SHP77 treated with DMSO at 0.1 percent for 48 hours (cell line): ENCODE data around the gene GPD1L.

Experiments used
- DNase-seq: peaks from one replicate; lab custom pipeline; 2025; lab: John Stamatoyannopoulos, UW

GPD1L gene

GRCh38 chr3:32137870-32138269 lies 31.4 kb downstream of the GPD1L start:
- DNase-seq: no peak

DNA sequence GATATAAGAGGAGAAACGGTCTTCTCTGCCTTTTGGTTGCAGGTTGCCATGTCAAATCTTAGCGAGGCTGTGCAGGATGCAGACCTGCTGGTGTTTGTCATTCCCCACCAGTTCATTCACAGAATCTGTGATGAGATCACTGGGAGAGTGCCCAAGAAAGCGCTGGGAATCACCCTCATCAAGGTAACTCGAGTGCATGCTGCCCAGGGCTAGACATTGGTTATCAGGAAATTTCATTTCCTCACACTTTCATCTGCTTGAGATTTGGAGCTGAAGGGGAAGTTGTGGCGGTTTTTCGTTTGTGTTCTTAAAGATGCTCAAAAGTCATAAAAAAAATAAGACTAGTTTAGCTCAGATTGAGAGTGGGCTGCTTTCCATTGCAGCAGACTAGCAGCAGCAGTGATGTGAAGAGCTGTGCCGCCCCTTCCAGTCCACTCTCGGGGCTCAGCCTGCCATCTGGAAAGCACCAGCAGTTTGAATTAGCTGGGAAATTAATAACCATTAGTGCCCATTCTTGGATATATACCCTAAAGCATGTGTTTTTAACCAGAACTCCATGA lies 32.2 kb downstream of the GPD1L start:
- no peak for DNase-seq

DNA sequence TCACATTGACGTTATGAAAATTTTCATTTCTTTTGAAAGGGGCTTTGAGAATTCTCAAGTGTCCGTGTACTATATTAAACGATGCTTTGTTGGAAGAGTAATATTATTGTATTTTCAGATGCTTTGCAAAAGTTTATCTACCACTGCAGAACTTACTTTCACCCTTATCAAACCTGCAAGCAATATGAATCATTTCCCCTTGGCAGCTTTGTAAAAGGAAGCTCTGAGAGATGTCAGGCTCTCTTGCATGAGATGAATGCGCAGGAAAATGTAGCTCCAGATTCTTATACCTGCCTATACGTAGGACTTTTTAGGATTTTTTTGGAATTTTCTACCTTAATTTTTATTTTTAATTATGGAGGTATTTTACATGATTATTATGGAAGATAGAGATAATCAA lies 34.5 kb downstream of the GPD1L start:
- DNase-seq: no peak

DNA sequence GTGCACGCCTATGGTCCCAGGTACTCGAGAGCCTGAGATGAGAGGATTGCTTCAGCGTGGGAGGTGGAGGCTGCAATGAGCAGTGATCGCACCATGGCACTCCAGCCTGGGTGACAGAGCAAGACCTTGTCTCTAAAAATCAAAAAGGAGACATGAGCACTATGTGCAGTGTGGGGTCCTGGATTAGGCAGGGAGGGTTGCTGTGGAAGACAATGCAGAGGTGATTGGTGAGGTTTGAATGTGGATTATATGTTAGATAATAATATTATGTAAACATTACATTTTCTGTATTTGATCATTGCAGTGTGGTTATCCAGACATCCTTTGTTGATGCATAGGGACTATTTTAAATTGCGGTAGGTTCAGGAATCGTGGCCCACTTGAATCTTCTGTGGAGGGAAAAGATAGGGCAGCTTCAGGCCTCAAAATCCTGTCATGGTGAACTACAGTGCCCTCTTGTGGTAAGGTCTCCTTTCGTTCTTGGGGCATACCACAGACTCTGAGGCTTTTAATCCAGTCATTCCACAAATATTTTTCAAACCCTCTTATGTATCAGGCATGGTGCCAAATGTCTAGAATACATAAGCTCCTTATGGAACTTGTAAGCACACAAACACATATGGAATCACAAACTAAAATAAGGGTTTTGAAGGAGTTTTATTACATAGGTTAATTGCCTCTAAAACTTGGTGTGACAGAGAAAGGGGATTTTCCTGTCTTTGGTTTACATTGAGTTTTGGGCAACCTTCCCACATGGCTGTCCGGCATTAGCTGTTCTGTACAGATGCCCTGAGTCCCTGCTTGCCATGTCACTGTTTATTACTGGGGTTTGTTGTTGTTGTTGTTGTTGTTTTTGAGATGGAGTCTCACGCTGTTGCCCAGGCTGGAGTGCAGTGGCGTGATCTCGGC lies 37.7 kb downstream of the GPD1L start:
- peak; percentile 35 for DNase-seq

- DNase-seq: no peak
Observed at GRCh38 chr3:32146746-32147211, 40.4 kb downstream of the GPD1L start.

DNA sequence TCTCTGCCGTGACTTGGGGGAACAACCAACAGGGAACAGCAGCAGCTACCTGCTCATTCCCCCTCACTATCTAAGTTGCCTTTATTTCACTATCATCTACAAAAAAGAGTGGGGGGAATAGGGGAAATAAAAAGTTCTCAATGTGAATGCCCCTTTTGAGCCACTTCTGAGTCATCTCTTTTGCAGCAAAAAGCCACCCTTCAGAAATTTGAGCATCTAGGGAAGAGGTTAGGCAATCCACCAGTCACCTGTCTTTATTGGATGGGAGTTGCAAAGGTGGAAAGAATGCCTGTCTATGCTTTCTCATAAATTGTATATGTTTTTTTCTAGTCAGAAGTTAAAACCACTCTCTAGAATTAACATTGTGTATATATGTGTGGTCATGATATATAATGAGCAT lies 41.1 kb downstream of the GPD1L start:
- no peak for DNase-seq

- no peak for DNase-seq
Observed at GRCh38 chr3:32147933-32148332, 41.5 kb downstream of the GPD1L start.

- no peak for DNase-seq
Observed at GRCh38 chr3:32148351-32148750, 41.9 kb downstream of the GPD1L start.

DNA sequence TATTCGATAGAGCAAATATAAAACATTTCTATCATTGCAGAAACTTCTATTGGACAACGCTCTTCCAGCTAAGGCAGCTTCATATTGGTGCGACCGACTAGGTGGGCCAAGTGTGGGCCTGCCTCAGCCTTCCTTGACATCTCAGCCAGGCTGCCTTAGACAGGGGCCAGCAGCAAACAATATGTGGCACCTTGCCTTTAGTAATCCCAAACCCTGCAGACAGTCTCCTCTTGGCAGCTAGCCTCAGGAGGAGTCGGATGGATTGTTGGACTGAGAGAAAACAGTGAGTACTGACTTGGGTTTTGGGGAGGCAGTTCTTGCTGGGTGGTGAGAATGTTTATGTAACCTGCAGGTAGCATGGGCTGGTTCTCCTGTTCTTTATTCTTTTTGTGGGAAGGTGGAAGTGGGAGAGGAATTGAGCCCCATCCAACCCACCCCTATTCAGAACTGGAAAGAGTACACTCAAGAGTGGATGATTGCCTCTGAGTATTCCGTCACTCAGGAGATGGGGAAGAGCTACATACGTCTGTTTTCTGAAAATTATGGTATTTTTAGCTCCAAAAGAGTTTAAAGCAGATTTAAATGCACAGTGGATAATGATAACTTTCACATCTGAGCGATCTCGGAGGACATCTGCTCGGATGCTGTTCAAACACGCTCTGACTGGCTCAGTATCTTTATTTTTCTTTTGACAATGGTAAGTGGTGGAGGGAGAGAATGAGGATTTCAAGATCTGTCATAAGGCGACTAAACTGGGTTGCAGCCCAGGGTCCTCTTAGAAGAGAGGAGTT lies 47.2 kb downstream of the GPD1L start:
- no peak for DNase-seq

- DNase-seq: no peak
Observed at GRCh38 chr3:32154205-32154579, 47.8 kb downstream of the GPD1L start.

- no peak for DNase-seq
Observed at GRCh38 chr3:32155117-32155516, 48.7 kb downstream of the GPD1L start.

- no peak for DNase-seq
Observed at GRCh38 chr3:32157600-32158264, 51.3 kb downstream of the GPD1L start.

- no peak for DNase-seq
Observed at GRCh38 chr3:32160706-32161214, 54.3 kb downstream of the GPD1L start.

- DNase-seq: no peak
Observed at GRCh38 chr3:32165442-32165841, 59.0 kb downstream of the GPD1L start.

- no peak for DNase-seq
Observed at GRCh38 chr3:32166654-32167053, 60.2 kb downstream of the GPD1L start.

- DNase-seq: no peak
Observed at GRCh38 chr3:32172420-32172819, 66.0 kb downstream of the GPD1L start.

GRCh38 chr3:32175607-32176197 lies 69.3 kb downstream of the GPD1L start:
- peak; percentile 29 for DNase-seq

DNA sequence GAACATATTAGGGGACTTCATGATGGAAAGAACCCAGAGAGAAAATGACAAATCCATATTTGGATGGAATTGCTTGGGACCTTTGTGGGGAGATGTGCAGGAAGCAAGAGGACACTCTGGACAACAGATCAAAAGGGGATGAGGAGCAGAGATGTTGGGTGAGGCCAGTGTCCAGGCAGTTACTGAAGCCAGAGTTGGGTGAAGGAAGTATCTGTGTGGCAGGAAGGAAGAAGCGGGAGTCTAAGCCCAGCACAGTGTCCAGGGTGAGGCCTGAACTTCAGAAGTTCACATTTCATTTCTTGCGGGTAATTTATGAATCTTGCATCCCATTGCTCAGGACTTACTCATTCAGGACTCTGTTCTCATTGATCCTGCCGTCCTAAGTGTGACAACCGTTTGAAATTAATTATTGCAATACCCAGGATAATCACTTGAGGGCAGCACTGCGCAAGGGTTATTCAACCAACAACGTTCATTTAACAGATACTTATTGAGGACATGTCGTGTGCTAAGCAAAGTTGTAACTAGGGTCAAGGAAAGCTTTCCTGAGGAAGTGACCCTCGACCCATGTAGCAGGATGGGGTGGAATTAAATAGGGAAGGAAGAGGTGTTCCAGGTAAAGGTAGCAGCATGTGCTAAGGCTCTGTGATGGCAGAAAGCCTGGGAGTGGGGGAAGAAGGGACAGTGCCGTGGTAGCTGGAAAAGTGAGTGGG lies 70.7 kb downstream of the GPD1L start:
- DNase-seq: peak; percentile 28

GRCh38 chr3:32177702-32178198 lies 71.3 kb downstream of the GPD1L start:
- peak; percentile 81 for DNase-seq

- no peak for DNase-seq
Observed at GRCh38 chr3:32180141-32180784, 73.8 kb downstream of the GPD1L start.
